ENCODE measurements around the gene GDF15.

Gene GDF15

GRCh38 chr19:18427080-18427742 lies 41.3 kb downstream of the GDF15 start:
- no peak overlapping the region for H3K4me2 ChIP-seq (ENCODE audit: low read length)
- H3K9me2 ChIP-seq (replicated peaks; ENCODE audit: control insufficient read depth, low read length) = no peaks in the 10 kb centered on the region
- H3K9me3 ChIP-seq (ENCODE audit: control insufficient read depth, insufficient read depth, low read length) = no peaks in the 10 kb centered on the region
- TF ChIP-seq EZH2phosphoT487 (IDR thresholded peaks at IDR 0.05; ENCODE audit: borderline replicate concordance, low read length) (no peak), CTCF (IDR thresholded peaks at IDR 0.05; ENCODE audit: low read depth, low read length, poor library complexity, severe bottlenecking) (no peak)
- no peak overlapping the region for H3K4me3 ChIP-seq (ENCODE audit: low read length)
- peaks cover 60% of the 10 kb centered on the region for H3K36me3 ChIP-seq (ENCODE audit: control insufficient read depth, low read length)
- peaks cover 20% of the 10 kb centered on the region; the same call in 1 of the 2 replicates for H4K20me1 ChIP-seq (ENCODE audit: control insufficient read depth, insufficient read depth, low read depth, low read length)
- peaks cover 69% of the 10 kb centered on the region for H3K79me2 ChIP-seq (ENCODE audit: control insufficient read depth, low read length)
- peaks cover 96% of the 10 kb centered on the region for H3K4me1 ChIP-seq (ENCODE audit: control insufficient read depth, low read length)
- H3K27ac ChIP-seq (ENCODE audit: low read depth, low read length) = no peak overlapping the region
- H3K27me3 ChIP-seq (ENCODE audit: control insufficient read depth, low read length) = no peaks in the 10 kb centered on the region
- H3F3A ChIP-seq (ENCODE audit: control insufficient read depth, insufficient read depth) = peaks cover 18% of the 10 kb centered on the region

- H3K4me3 ChIP-seq (ENCODE audit: low read length) = no peak overlapping the region
- H3K4me1 ChIP-seq (ENCODE audit: control insufficient read depth, low read length) = peaks cover 96% of the 10 kb centered on the region
- H3F3A ChIP-seq (ENCODE audit: control insufficient read depth, insufficient read depth) = peaks cover 16% of the 10 kb centered on the region
- TF ChIP-seq EZH2phosphoT487 (IDR thresholded peaks at IDR 0.05; ENCODE audit: borderline replicate concordance, low read length) (no peak), CTCF (IDR thresholded peaks at IDR 0.05; ENCODE audit: low read depth, low read length, poor library complexity, severe bottlenecking) (no peak)
- H3K27ac ChIP-seq (ENCODE audit: low read depth, low read length) = no peak overlapping the region
- no peaks in the 10 kb centered on the region for H3K9me3 ChIP-seq (ENCODE audit: control insufficient read depth, insufficient read depth, low read length)
- no peaks in the 10 kb centered on the region for H3K9me2 ChIP-seq (replicated peaks; ENCODE audit: control insufficient read depth, low read length)
- peaks cover 64% of the 10 kb centered on the region for H3K79me2 ChIP-seq (ENCODE audit: control insufficient read depth, low read length)
- H3K36me3 ChIP-seq (ENCODE audit: control insufficient read depth, low read length) = peaks cover 58% of the 10 kb centered on the region
- H3K27me3 ChIP-seq (ENCODE audit: control insufficient read depth, low read length) = no peaks in the 10 kb centered on the region
- H3K4me2 ChIP-seq (ENCODE audit: low read length) = no peak overlapping the region
- H4K20me1 ChIP-seq (ENCODE audit: control insufficient read depth, insufficient read depth, low read depth, low read length) = peaks cover 20% of the 10 kb centered on the region; the same call in 1 of the 2 replicates
Measured at GRCh38 chr19:18427743-18428113, 41.8 kb downstream of the GDF15 start.

- H3K4me3 ChIP-seq (ENCODE audit: low read length) = peak overlapping the region; percentile 67
- H3K4me1 ChIP-seq (ENCODE audit: control insufficient read depth, low read length) = peaks cover 96% of the 10 kb centered on the region
- H3K9me3 ChIP-seq (ENCODE audit: control insufficient read depth, insufficient read depth, low read length) = no peaks in the 10 kb centered on the region
- H3K36me3 ChIP-seq (ENCODE audit: control insufficient read depth, low read length) = peaks cover 55% of the 10 kb centered on the region
- peaks cover 16% of the 10 kb centered on the region for H3F3A ChIP-seq (ENCODE audit: control insufficient read depth, insufficient read depth)
- peak overlapping the region; percentile 53 for H3K27ac ChIP-seq (ENCODE audit: low read depth, low read length)
- no peaks in the 10 kb centered on the region for H3K27me3 ChIP-seq (ENCODE audit: control insufficient read depth, low read length)
- no peaks in the 10 kb centered on the region for H3K9me2 ChIP-seq (replicated peaks; ENCODE audit: control insufficient read depth, low read length)
- H3K79me2 ChIP-seq (ENCODE audit: control insufficient read depth, low read length) = peaks cover 59% of the 10 kb centered on the region
- H3K4me2 ChIP-seq (ENCODE audit: low read length) = peak overlapping the region; percentile 74
- TF ChIP-seq CTCF (IDR thresholded peaks at IDR 0.05; ENCODE audit: low read depth, low read length, poor library complexity, severe bottlenecking) (no peak), EZH2phosphoT487 (IDR thresholded peaks at IDR 0.05; ENCODE audit: borderline replicate concordance, low read length) (no peak)
- peaks cover 15% of the 10 kb centered on the region; the same call in 1 of the 2 replicates for H4K20me1 ChIP-seq (ENCODE audit: control insufficient read depth, insufficient read depth, low read depth, low read length)
Measured at GRCh38 chr19:18428173-18428786, 42.3 kb downstream of the GDF15 start.

Measured in DOHH2 (cell line).